GM18502 (cell line): Measurements from ENCODE around the gene PEG3.
"Not testable (repeated sequence)": the region's sequence is repeated elsewhere in the genome, so short reads cannot be mapped to it uniquely, and the experiment has no call there.

Experiments
- ATAC-seq: cut with Tn5 transposase; IDR thresholded peaks from one replicate; pipeline ENCODE4 v1.9.1; 2021; ENCODE audit warnings: mild to moderate bottlenecking; ENCODE audit not compliant: unreplicated experiment, poor library complexity

The PEG3 gene

DNA sequence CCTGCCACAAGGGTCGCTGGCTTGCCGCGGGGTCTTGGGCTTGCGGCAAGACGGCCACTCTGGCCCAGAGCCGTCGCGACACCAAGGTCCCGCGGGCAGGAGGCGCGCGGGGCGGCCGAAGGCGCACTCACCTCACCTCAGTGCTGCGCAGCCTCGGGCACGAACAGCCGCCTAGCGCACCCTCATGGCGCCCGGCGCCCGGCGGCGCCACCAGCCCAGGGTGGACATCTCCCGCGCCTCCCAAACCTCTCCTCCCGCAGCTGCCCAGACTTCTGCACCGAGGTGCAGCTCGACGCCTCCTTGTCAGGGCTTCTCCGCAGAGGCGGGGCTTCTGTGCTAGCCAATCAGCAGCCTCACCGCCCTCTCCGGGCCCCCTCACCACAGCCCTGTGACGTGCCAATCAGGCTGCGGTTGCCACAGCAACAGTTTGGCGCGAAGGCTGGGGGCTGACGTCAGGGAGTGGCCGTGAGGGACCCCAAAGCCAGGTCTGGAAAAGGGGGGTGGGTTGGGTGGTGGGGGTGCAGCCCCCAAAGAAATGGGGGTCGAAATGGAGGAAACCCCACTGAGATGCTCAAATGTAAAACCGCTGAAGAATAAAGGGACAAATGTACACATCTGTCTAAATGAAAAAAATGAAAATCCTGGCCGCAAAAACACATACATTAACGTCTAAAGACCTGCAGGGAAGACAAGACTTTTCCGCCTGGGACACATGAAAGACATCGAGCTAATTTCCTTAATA lies at the start of gene PEG3, which contains the start of gene ZIM2:
Gene PEG3 (minus strand): TSS at position 276 of the 742 bp plus-strand sequence. CDS start 16,071 bp downstream, outside the sequence.
Gene ZIM2 (minus strand): TSS at position 276 of the 742 bp plus-strand sequence. CDS start 16,449 bp downstream, outside the sequence.
- no peak for ATAC-seq

DNA sequence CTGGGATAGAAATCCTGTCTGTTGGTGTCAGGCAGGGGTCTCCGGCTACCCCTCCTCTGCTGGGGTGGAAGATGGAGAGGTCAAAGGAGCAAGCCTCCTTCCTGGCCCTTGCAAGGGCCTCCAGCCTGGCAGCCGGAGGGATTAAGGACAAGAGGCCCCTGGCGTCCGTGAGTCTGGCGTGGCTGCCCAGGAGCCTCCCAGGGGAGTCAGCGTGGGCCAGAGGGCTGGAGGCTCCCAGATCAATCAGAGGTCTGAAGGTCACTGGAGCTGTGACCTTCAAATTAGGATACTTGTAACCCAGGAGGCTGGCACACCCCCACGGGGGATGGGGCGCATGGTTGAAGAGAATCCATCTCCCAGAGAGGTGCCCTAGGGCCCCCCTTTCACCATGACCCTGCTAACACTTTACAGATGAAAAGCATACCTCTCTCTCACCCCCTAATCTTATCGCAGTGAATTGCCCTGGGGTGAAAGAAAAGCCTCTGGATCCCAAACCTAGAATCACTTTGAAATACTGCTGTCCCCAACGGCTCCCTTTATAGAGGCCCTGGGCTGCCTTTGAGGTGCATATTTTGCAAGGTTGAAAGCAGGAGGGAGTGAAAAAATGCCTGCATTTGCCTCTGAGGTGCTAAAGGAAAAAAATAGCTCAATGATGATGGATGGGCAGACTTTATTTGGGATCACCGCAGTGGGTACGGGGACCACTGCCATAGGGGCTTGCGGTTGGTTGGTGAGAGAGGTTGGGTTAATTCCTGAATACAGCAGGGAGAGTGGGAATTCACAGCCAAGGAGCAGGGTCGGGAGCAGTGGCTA lies 44.9 kb upstream of the PEG3 start:
- no peak for ATAC-seq

GRCh38 chr19:56884441-56884840 lies 43.9 kb upstream of the PEG3 start:
- no peak for ATAC-seq

DNA sequence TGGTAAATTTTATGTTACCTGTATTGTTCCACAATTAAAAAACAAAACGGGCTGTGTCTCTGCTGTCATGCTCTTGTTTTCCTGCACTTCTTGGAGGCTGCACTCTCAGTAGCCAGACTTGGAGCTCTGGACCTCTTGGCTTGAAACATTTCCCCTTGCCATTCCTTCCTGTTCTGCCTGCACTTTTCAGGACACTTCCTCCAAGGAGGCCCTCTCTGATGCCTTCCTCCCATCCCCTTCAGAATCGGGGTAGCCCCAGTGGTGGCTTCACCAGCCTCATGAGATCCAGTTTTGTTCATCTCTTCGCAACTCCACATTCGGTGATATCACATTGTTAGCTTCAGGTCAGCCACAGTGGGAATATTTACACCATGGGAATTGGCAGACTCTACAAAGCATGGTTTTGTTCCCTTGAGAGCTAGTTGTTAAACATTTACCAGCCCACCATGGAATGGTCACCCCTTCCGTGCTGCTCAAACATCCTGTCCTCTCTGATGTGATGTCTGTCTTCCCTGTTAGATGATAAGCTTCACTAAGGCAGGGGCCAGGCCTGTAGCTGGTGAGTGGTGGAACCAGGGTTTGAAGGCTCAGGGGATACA lies 40.2 kb upstream of the PEG3 start:
- no peak for ATAC-seq

GRCh38 chr19:56877069-56877715 lies 36.7 kb upstream of the PEG3 start:
- no peak for ATAC-seq

DNA sequence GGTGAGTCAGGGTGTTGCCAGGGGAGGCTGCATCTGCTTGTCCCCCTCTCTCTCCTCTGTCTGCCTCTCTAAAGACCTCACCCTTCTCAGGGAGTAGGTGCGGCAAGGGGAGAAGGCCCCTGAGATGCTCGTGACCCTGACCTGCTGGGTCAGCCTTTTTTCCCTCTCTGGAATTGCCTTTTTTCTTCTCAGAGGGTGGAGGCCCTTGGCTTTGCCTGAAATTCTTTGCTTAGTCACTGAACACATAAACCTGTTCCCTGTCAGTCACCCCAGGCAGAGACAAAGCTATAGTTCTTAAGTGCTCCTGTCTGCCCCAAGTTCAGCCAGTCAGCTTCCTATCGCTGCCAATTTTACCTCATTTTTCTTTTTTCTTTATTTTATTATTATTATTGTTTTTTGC lies 35.2 kb upstream of the PEG3 start:
- no peak for ATAC-seq

- ATAC-seq, result no peak
Measured at GRCh38 chr19:56874530-56874929, 34.0 kb upstream of the PEG3 start.

GRCh38 chr19:56873493-56873892 lies 33.0 kb upstream of the PEG3 start:
- no peak for ATAC-seq

DNA sequence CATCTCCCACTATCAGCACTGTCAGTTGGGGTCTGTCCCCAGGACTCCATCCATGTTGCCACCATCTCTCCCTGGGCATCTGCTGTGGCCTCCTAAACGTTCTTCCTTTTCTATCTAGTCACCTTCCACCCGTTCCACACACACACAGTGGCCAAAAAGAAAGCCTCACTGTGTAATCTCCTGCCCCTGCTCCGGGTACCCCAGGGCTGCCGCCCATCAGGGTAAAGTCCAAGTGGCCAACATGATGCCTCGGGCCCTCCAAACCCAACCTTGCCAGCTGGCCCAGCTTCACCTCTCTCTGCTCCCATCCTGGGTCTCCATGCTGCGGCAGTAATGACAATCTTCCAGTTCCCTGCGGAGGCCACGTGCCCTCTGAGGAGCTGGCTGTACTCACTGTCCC lies 29.4 kb upstream of the PEG3 start:
- no peak for ATAC-seq

DNA sequence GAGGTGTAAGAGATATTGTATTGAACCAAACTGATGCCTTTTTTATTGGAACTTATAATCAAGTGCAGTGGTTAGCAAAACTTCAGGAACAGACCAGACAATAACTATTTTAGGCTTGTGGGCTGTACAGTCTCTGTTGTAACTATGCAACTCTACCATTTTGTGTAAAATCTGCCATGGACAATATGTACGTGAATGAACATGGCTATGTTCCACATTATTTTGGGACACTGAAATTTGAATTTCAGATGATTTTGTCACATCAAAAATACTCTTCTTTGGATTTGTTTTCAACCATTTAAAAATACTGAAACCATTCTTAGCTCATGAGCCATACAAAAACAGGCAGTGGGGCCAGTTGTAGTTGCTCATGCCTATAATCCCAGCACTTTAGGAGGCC lies 27.9 kb upstream of the PEG3 start:
- no peak for ATAC-seq

- ATAC-seq, result no peak
Measured at GRCh38 chr19:56866538-56866937, 26.0 kb upstream of the PEG3 start.

GRCh38 chr19:56864443-56865125 lies 24.1 kb upstream of the PEG3 start:
- no peak for ATAC-seq

GRCh38 chr19:56862741-56863140 lies 22.2 kb upstream of the PEG3 start:
- ATAC-seq, result no peak

DNA sequence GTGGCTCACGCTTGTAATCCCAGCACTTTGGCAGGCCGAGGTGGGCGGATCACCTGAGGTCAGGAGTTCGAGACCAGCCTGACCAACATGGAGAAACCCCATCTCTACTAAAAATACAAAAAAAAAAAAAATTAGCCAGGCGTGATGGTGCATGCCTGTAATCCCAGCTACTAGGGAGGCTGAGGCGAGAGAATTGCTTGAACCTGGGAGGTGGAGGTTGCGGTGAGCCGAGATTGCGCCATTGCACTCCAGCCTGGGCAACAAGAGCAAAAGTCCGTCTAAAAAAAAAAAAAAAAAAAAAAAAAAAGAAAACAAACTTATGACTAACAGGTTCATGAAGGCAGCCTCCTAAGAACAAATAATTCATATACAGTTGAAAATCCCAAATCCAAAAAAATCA lies 19.9 kb upstream of the PEG3 start:
- not testable (repeated sequence) for ATAC-seq

GRCh38 chr19:56858026-56858425 lies 17.5 kb upstream of the PEG3 start:
- ATAC-seq, result no peak

DNA sequence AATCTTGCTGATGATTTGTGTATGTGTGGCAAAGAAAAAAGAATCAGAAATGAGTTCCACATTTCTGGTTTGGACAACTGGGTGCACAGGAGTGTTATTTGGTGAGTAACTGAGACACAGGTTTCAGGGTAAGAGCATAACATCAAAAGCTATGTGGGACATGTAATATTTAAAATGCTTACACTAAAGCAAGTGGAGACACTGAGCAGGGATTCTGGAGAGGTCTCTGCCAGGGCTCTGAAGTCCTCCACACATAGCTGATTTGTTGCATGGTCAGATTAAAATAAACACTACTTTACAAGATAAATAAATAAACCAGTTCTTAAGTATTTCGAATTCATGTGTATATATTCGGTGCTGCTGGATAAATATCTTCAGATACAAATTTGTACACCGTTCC lies 16.3 kb upstream of the PEG3 start:
- ATAC-seq, result no peak

- ATAC-seq, result not testable (repeated sequence)
Measured at GRCh38 chr19:56852361-56852760, 11.8 kb upstream of the PEG3 start.

GRCh38 chr19:56848166-56848565 lies 7.6 kb upstream of the PEG3 start:
- no peak for ATAC-seq

DNA sequence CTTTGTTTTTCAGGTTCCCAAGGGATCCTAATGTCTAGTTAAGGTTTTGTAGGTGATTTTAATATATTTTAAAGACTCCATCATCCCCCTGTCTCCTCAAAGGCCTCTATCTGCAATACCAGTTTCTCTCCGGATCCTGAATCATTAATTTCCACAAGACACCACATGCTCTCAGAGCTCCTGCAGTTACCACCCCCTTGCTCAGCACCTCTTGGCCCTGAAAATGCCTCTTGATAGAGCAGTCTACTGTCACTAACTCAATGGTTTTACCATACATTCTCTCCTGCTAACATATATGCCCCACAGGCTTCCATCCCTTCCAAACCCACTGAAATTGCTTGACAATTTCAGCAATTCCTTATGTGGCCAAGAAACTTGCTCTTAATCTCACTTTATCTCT lies 1.9 kb upstream of the PEG3 start:
- no peak for ATAC-seq

GRCh38 chr19:56841193-56841543 lies 642 bp upstream of the PEG3 start:
- no peak for ATAC-seq
